Stimulated activated CD8-positive, alpha-beta memory T cell treated with anti-CD3 and anti-CD28 coated beads, Interleukin-2, amount 100 ng/mL, for 1 hour (primary cell): ENCODE measurements around the gene SF3A2.
A peak's percentile ranks its signal among the peaks of the same experiment; 100 is the strongest.

Source experiments
- DNase-seq, 2 donors: peaks; one replicate each; pipeline ENCODE4 v3.0.0-alpha.2; 2020; ENCODE audit warnings: low read depth in 2 of 2

Gene SF3A2

GRCh38 chr19:2253106-2254063, 16.8 kb downstream of the SF3A2 start:
- no peak for DNase-seq

GRCh38 chr19:2254064-2254872, 17.6 kb downstream of the SF3A2 start:
- DNase-seq: no peak

GRCh38 chr19:2255112-2255845, 18.7 kb downstream of the SF3A2 start:
- DNase-seq: no peak

GRCh38 chr19:2255982-2256685, 19.5 kb downstream of the SF3A2 start, which contains the start of gene JSRP1:
Gene JSRP1 (minus strand): TSS chr19:2256417. CDS start chr19:2255314, 1,103 bp downstream.
- DNase-seq: no peak

GRCh38 chr19:2259336-2259735, 22.7 kb downstream of the SF3A2 start:
- no peak for DNase-seq

GRCh38 chr19:2260341-2260805, 23.7 kb downstream of the SF3A2 start:
- no peak for DNase-seq

- DNase-seq: no peak
Measured at GRCh38 chr19:2261438-2262172, 25.0 kb downstream of the SF3A2 start.

GRCh38 chr19:2266183-2266993, 29.8 kb downstream of the SF3A2 start:
- DNase-seq: no peak

GRCh38 chr19:2268480-2268830, 31.8 kb downstream of the SF3A2 start:
- no peak for DNase-seq

GRCh38 chr19:2268861-2269243, 32.2 kb downstream of the SF3A2 start:
- no peak for DNase-seq

GRCh38 chr19:2269244-2270156, 32.9 kb downstream of the SF3A2 start:
- peak; percentile 98 to 99 for DNase-seq

- DNase-seq: no peak
Measured at GRCh38 chr19:2270157-2270422, 33.5 kb downstream of the SF3A2 start.

GRCh38 chr19:2270423-2271233, 34.0 kb downstream of the SF3A2 start:
- DNase-seq: peak; percentile 37 to 59

GRCh38 chr19:2271234-2272103, 34.8 kb downstream of the SF3A2 start:
- DNase-seq: no peak

- peak in 1 of 2 donors; percentile 58 for DNase-seq
Measured at GRCh38 chr19:2273356-2274184, 36.9 kb downstream of the SF3A2 start.

- DNase-seq: no peak
Measured at GRCh38 chr19:2274185-2274711, 37.6 kb downstream of the SF3A2 start.
